Colonic mucosa (tissue), 4 donors: ENCODE data around the gene ALOX15B. TPM values are rescaled to one million over a fixed set of nuclear protein-coding genes. Genes with fewer than 3 reads are reported as not detected.

Source experiments
- DNase-seq: peaks from one replicate; pipeline ENCODE4 v3.0.0-alpha.2; 2020
- H3K27ac ChIP-seq: fragments of 200-600 bp; one replicate; pipeline ENCODE4 v1.8.0; 2021
- H3K27me3 ChIP-seq: fragments of 200-600 bp; one replicate; pipeline ENCODE4 v1.8.0; 2021
- H3K36me3 ChIP-seq: fragments of 200-600 bp; one replicate; pipeline ENCODE4 v1.8.0; 2021
- H3K4me1 ChIP-seq: fragments of 200-600 bp; one replicate; pipeline ENCODE4 v1.8.0; 2021; ENCODE audit warnings: mild to moderate bottlenecking
- H3K4me3 ChIP-seq: fragments of 200-600 bp; one replicate; pipeline ENCODE4 v1.8.0; 2021
- H3K9ac ChIP-seq, 2 donors: one replicate each; pipeline ENCODE4 v1.7.0; 2013; ENCODE audit warnings: control low read depth in 2 of 2, low read depth in 2 of 2, low read length in 2 of 2
- H3K9me3 ChIP-seq: fragments of 200-600 bp; one replicate; pipeline ENCODE4 v1.8.0; 2021
- CTCF ChIP-seq: fragments of 200-600 bp; IDR thresholded peaks from one replicate; pipeline ENCODE4 v1.8.0; 2022; ENCODE audit warnings: antibody characterized with exemption, mild to moderate bottlenecking
- intact Hi-C: fragments of 100-400 bp; cut with DNase I; formaldehyde crosslinking; loops from one replicate; pipeline ENCODE4 v1.14.1; 2022
- total RNA-seq, 2 donors: library from RNA; stranded (reverse); fragmentation: NEBNext Ultra II Directional in 1 of 2; extraction: Animal tissue kit (Norgen Biotek cat#: 25700) in 1 of 2; gene quantifications; one replicate each; pipeline ENCODE4 v1.2.1, GENCODE V29; 2021
- donor health status: healthy.
- donor health status: DM: no; HTN: no; CAD: no.
- donor health status: DM: no; HTN: no; CAD: no.

ALOX15B gene
- total RNA-seq, 2 donors from 2014 or later, result 0.52 to 0.56 TPM

- no peaks in the 10 kb centered on the region for H3K9me3 ChIP-seq
- no peak for TF ChIP-seq CTCF
- H3K4me3 ChIP-seq, result no peak overlapping the region
- no peak overlapping the region for H3K9ac ChIP-seq
- no peaks in the 10 kb centered on the region for H3K27me3 ChIP-seq
- DNase-seq, result no peak
- no peak overlapping the region for H3K27ac ChIP-seq
- no peaks in the 10 kb centered on the region for H3K36me3 ChIP-seq
- intact Hi-C loops, result loop anchor here (5.0 kb wide), 1 partner anchor 127 kb away; no protein-coding TSS in a partner anchor
- no peaks in the 10 kb centered on the region for H3K4me1 ChIP-seq
Measured at GRCh38 chr17:8039611-8040168, 831 bp downstream of the ALOX15B start.

- no peak overlapping the region for H3K27ac ChIP-seq
- no peak overlapping the region for H3K9ac ChIP-seq
- H3K9me3 ChIP-seq, result no peaks in the 10 kb centered on the region
- H3K27me3 ChIP-seq, result no peaks in the 10 kb centered on the region
- H3K36me3 ChIP-seq, result no peaks in the 10 kb centered on the region
- peak; percentile 39 for TF ChIP-seq CTCF
- H3K4me1 ChIP-seq, result no peaks in the 10 kb centered on the region
- intact Hi-C loops, result loop anchor here (5.0 kb wide), 1 partner anchor 129 kb away; no protein-coding TSS in a partner anchor
- no peak overlapping the region for H3K4me3 ChIP-seq
- DNase-seq, result peak; percentile 30
Measured at GRCh38 chr17:8041249-8041928, 2.5 kb downstream of the ALOX15B start.

DNA sequence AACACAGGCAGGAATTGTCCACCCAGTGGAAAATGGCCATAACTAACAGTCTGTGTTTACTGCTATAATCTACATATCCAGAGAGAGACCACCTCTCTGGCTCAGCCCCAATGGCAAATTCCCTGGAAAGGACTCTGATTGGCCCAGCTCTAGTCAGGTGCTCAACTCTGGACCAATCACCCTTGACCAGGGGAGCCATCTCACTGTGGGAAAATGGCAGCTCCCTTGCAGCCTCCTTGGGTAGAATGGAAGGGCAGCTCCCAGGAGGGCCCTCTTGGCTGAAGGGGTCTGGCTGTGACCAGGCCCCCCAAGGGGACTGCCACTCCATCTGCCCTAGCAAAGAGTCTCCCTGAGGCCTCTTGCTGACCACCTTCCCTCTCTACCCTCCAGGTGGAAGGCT lies 3.1 kb downstream of the ALOX15B start:
- Histone ChIP-seq H3K27me3 (no peaks in the 10 kb centered on the region), H3K9ac (no peak overlapping the region), H3K4me3 (no peak overlapping the region), H3K27ac (no peak overlapping the region), H3K36me3 (no peaks in the 10 kb centered on the region), H3K4me1 (no peaks in the 10 kb centered on the region), H3K9me3 (no peaks in the 10 kb centered on the region)
- intact Hi-C loops, result loop anchor here (5.0 kb wide), 1 partner anchor 130 kb away; no protein-coding TSS in a partner anchor
- no peak for TF ChIP-seq CTCF
- no peak for DNase-seq

- no peak for DNase-seq
- Histone ChIP-seq H3K4me1 (no peaks in the 10 kb centered on the region), H3K9ac (no peak overlapping the region), H3K27me3 (no peaks in the 10 kb centered on the region), H3K9me3 (no peaks in the 10 kb centered on the region), H3K27ac (no peak overlapping the region), H3K36me3 (no peaks in the 10 kb centered on the region), H3K4me3 (no peak overlapping the region)
- intact Hi-C loops, result loop anchor here (5.0 kb wide), 2 partner anchors 133 to 173 kb away; no protein-coding TSS in a partner anchor
- TF ChIP-seq CTCF, result no peak
Measured at GRCh38 chr17:8044819-8045810, 6.3 kb downstream of the ALOX15B start.

GRCh38 chr17:8046306-8046928 lies 7.6 kb downstream of the ALOX15B start:
- Histone ChIP-seq H3K4me3 (no peak overlapping the region), H3K36me3 (no peaks in the 10 kb centered on the region), H3K4me1 (no peaks in the 10 kb centered on the region), H3K27me3 (no peaks in the 10 kb centered on the region), H3K27ac (no peak overlapping the region), H3K9me3 (no peaks in the 10 kb centered on the region), H3K9ac (no peak overlapping the region)
- TF ChIP-seq CTCF, result no peak
- intact Hi-C loops, result loop anchor here (5.0 kb wide), 1 partner anchor 174 kb away; no protein-coding TSS in a partner anchor
- no peak for DNase-seq
